SK-N-SH (cell line): Measurements from ENCODE around the gene PAXIP1. TPM values are rescaled to one million over a fixed set of nuclear protein-coding genes. Genes with fewer than 3 reads are reported as not detected.
"Not testable (repeated sequence)": the region's sequence is repeated elsewhere in the genome, so short reads cannot be mapped to it uniquely, and the experiment has no call there.

Experiments
- CTCF ChIA-PET: fragments of 300-600, 350-600 bp; formaldehyde crosslinking; extraction: SDS; loops from one replicate; lab custom pipeline; 2021; lab: Yijun Ruan, JAX
- POLR2A ChIA-PET: fragments of 350-600 bp; sonication (Branson Sonifier 250); formaldehyde crosslinking; extraction: SDS; loops from one replicate; lab custom pipeline; 2020; ENCODE audit warnings: antibody characterized with exemption, inconsistent platforms; lab: Yijun Ruan, JAX
- DNase-seq: peaks from one replicate; pipeline ENCODE4 v3.0.0; 2012
- H2AFZ ChIP-seq: fragments of 200-600 bp; sonication (generic); 2 replicates; pipeline ENCODE4 v1.8.1; 2016; ENCODE audit warnings: antibody characterized with exemption, mild to moderate bottlenecking, low read depth
- H3F3A ChIP-seq: fragments of 200-600 bp; sonication (generic); replicated peaks from 2 replicates; pipeline ENCODE3; 2016; ENCODE audit warnings: antibody characterized with exemption, mild to moderate bottlenecking; ENCODE audit not compliant: insufficient read depth
- H3K27ac ChIP-seq, 2 experiments: fragments of 200-500 bp in 1 of 2; fragments of 200-600 bp in 1 of 2; sonication (Bioruptor generic) in 1 of 2; sonication (generic), shearing (Covaris generic) in 1 of 2; 2 replicates each; pipeline versions ENCODE4 v1.5.1 to v1.6.1; 2014 to 2016; ENCODE audit warnings: low read depth in 2 of 2, inconsistent platforms in 1 of 2, low read length in 1 of 2, mild to moderate bottlenecking in 1 of 2, mixed read lengths in 1 of 2
- H3K27me3 ChIP-seq: fragments of 200-600 bp; sonication (generic), shearing (Covaris generic); 2 replicates; pipeline ENCODE4 v1.6.1; 2016; ENCODE audit warnings: mixed run types; ENCODE audit not compliant: insufficient read depth
- H3K36me3 ChIP-seq, 2 experiments: fragments of 200-500 bp in 1 of 2; fragments of 200-600 bp in 1 of 2; sonication (Bioruptor generic) in 1 of 2; sonication (generic) in 1 of 2; replicated peaks in 1 of 2; 2 replicates each; pipeline versions ENCODE3 to v1.5.1; 2014 to 2016; ENCODE audit warnings: low read length in 1 of 2, mild to moderate bottlenecking in 1 of 2; ENCODE audit not compliant: insufficient read depth in 2 of 2, control insufficient read depth in 1 of 2
- H3K4me1 ChIP-seq, 2 experiments: fragments of 200-500 bp in 1 of 2; fragments of 200-600 bp in 1 of 2; sonication (Bioruptor generic) in 1 of 2; sonication (generic), shearing (Covaris generic) in 1 of 2; 2 replicates each; pipeline versions ENCODE4 v1.5.1 to v1.6.1; 2014 to 2016; ENCODE audit warnings: low read depth in 1 of 2, low read length in 1 of 2, mixed run types in 1 of 2; ENCODE audit not compliant: insufficient read depth in 2 of 2, control insufficient read depth in 1 of 2
- H3K4me2 ChIP-seq: fragments of 200-600 bp; sonication (generic), shearing (Covaris generic); 2 replicates; pipeline ENCODE4 v1.6.1; 2017; ENCODE audit warnings: mixed run types
- H3K4me3 ChIP-seq, 2 experiments: fragments of 200-500 bp in 1 of 2; fragments of 200-600 bp in 1 of 2; sonication (Bioruptor generic) in 1 of 2; sonication (generic), shearing (Covaris generic) in 1 of 2; 2 replicates each; pipeline versions ENCODE4 v1.5.1 to v1.8.1; 2014 to 2016; ENCODE audit warnings: low read depth in 2 of 2, inconsistent platforms in 1 of 2, low read length in 1 of 2, mild to moderate bottlenecking in 1 of 2, mixed read lengths in 1 of 2, moderate library complexity in 1 of 2
- H3K79me2 ChIP-seq: fragments of 200-600 bp; sonication (generic); 2 replicates; pipeline ENCODE4 v1.8.1; 2017; ENCODE audit warnings: mild to moderate bottlenecking; ENCODE audit not compliant: insufficient read depth
- H3K9ac ChIP-seq: fragments of 200-600 bp; sonication (generic); 2 replicates; pipeline ENCODE4 v1.6.1; 2017; ENCODE audit warnings: mixed run types
- H3K9me2 ChIP-seq: fragments of 200-600 bp; sonication (generic); 2 replicates; pipeline ENCODE4 v1.6.1; 2017; ENCODE audit warnings: mixed run types
- H3K9me3 ChIP-seq: fragments of 200-600 bp; sonication (generic); 2 replicates; pipeline ENCODE4 v1.6.1; 2017; ENCODE audit warnings: mixed run types, mild to moderate bottlenecking, moderate library complexity
- H4K20me1 ChIP-seq: fragments of 200-600 bp; sonication (generic); 2 replicates; pipeline ENCODE4 v1.6.1; 2017; ENCODE audit warnings: mild to moderate bottlenecking, mixed run types; ENCODE audit not compliant: insufficient read depth
- CHD2 ChIP-seq: fragments of 150-350 bp; IDR thresholded peaks from 2 replicates; pipeline ENCODE4 v1.6.1; 2018; ENCODE audit warnings: low read length; ENCODE audit not compliant: partially characterized antibody
- CTCF ChIP-seq: fragments of 200-600 bp; sonication (generic); IDR thresholded peaks from 2 replicates; pipeline ENCODE4 v1.6.1; 2017; ENCODE audit warnings: antibody characterized with exemption, mild to moderate bottlenecking, moderate library complexity
- ELF1 ChIP-seq: IDR thresholded peaks from 2 replicates; pipeline ENCODE4 v1.4.0; 2012
- FOSL2 ChIP-seq: IDR thresholded peaks from 2 replicates; pipeline ENCODE4 v1.4.0; 2012; ENCODE audit warnings: low read depth, mild to moderate bottlenecking, moderate library complexity, borderline replicate concordance
- FOXM1 ChIP-seq: IDR thresholded peaks from 2 replicates; pipeline ENCODE4 v1.4.0; 2012; ENCODE audit warnings: low read depth, mild to moderate bottlenecking
- GATA2 ChIP-seq: sonication (generic); formaldehyde crosslinking; IDR thresholded peaks from 2 replicates; pipeline ENCODE4 v1.5.0; 2020; ENCODE audit warnings: mild to moderate bottlenecking, missing genetic modification reagents
- NFIC ChIP-seq: IDR thresholded peaks from 2 replicates; pipeline ENCODE4 v1.4.0; 2012; ENCODE audit warnings: borderline replicate concordance
- RAD21 ChIP-seq: IDR thresholded peaks from 2 replicates; pipeline ENCODE4 v1.6.1; 2012; ENCODE audit warnings: mild to moderate bottlenecking, low read length
- RCOR1 ChIP-seq: fragments of 150-350 bp; IDR thresholded peaks from 2 replicates; pipeline ENCODE4 v1.6.1; 2017; ENCODE audit warnings: antibody characterized with exemption, low read length
- RXRA ChIP-seq: IDR thresholded peaks from 2 replicates; pipeline ENCODE4 v1.4.0; 2012; ENCODE audit warnings: low read depth, mild to moderate bottlenecking, borderline replicate concordance
- SMC3 ChIP-seq: IDR thresholded peaks from 2 replicates; pipeline ENCODE4 v1.6.1; 2012; ENCODE audit warnings: low read depth, low read length, improper control_type of control experiment
- WGBS: methylation state at CpG from one replicate; pipeline ENCODE4 v1.1.6; 2017; ENCODE audit warnings: low lambda C conversion rate; 5-methylcytosine and 5-hydroxymethylcytosine counted together
- polyA plus RNA-seq, 3 experiments: library from polyadenylated mRNA; depleted of rRNA; stranded (reverse); fragments of >200 nt; gene quantifications; 2 replicates each; pipeline ENCODE4 v1.2.3, GENCODE V29; 2012

The PAXIP1 gene
- polyA plus RNA-seq, 1 of the 3 experiments (the other 2 are of a cell fraction) = 9.2 TPM

GRCh38 chr7:155048006-155048405 is 45.1 kb upstream of the PAXIP1 start:
- H3F3A ChIP-seq = no peaks in the 10 kb centered on the region
- H3K79me2 ChIP-seq = no peaks in the 10 kb centered on the region
- H3K27ac ChIP-seq = no peak overlapping the region
- no peaks in the 10 kb centered on the region for H3K9me2 ChIP-seq
- H3K9ac ChIP-seq = no peak overlapping the region
- CTCF ChIA-PET = interaction anchor here (1.2 kb wide), 1 partner anchor 134 kb away, joined by 5 read pairs; no protein-coding TSS in a partner anchor
- H3K4me1 ChIP-seq = no peaks in the 10 kb centered on the region
- no peaks in the 10 kb centered on the region for H4K20me1 ChIP-seq
- H3K27me3 ChIP-seq = no peaks in the 10 kb centered on the region; the same call in 1 of the 2 replicates
- no peak for DNase-seq
- H3K4me3 ChIP-seq = no peak overlapping the region
- 16% methylated on average over 4 of the region's 4 CpGs for WGBS
- no peak for TF ChIP-seq RCOR1
- TF ChIP-seq RXRA = no peak
- no peak for TF ChIP-seq RAD21
- no peak for TF ChIP-seq NFIC
- TF ChIP-seq CTCF = no peak
- no peak for TF ChIP-seq CHD2
- no peak overlapping the region for H2AFZ ChIP-seq
- no peaks in the 10 kb centered on the region for H3K9me3 ChIP-seq
- H3K36me3 ChIP-seq = no peaks in the 10 kb centered on the region
- POLR2A ChIA-PET = no interaction called here
- no peak overlapping the region for H3K4me2 ChIP-seq

- Histone ChIP-seq H3K9ac (no peak overlapping the region), H3K9me2 (no peaks in the 10 kb centered on the region), H3F3A (no peaks in the 10 kb centered on the region), H2AFZ (no peak overlapping the region), H3K79me2 (no peaks in the 10 kb centered on the region)
- CTCF ChIA-PET = no interaction called here
- POLR2A ChIA-PET = no interaction called here
- TF ChIP-seq FOXM1 (no peak), FOSL2 (no peak)
- TF ChIP-seq, all 33 proteins: peak for 0
- no peak overlapping the region for H3K27ac ChIP-seq
- no peak for DNase-seq
- H3K4me2 ChIP-seq = no peak overlapping the region
- H3K4me1 ChIP-seq = no peaks in the 10 kb centered on the region
- H3K27me3 ChIP-seq = no peaks in the 10 kb centered on the region
- H3K9me3 ChIP-seq = no peaks in the 10 kb centered on the region
- H3K4me3 ChIP-seq = no peak overlapping the region
- 5% methylated on average over 4 of the region's 4 CpGs for WGBS
- no peaks in the 10 kb centered on the region for H4K20me1 ChIP-seq
- no peaks in the 10 kb centered on the region for H3K36me3 ChIP-seq
Observed at GRCh38 chr7:155043756-155044155, 40.8 kb upstream of the PAXIP1 start.

- no peaks in the 10 kb centered on the region for H3F3A ChIP-seq
- no peak for DNase-seq
- no peak overlapping the region for H3K4me2 ChIP-seq
- H3K9ac ChIP-seq = no peak overlapping the region
- ChIA-PET POLR2A (no interaction called here), CTCF (interaction anchor here (1.0 to 2.1 kb wide), 2 partner anchors 15 to 111 kb away, joined by 4 to 6 read pairs; no protein-coding TSS in a partner anchor)
- H3K9me3 ChIP-seq = no peaks in the 10 kb centered on the region
- no peak overlapping the region for H3K4me3 ChIP-seq
- no peak for TF ChIP-seq ELF1
- TF ChIP-seq SMC3 = no peak
- no peak for TF ChIP-seq GATA2 (CRISPR knock-in tag)
- no peaks in the 10 kb centered on the region for H3K36me3 ChIP-seq
- H3K4me1 ChIP-seq = no peaks in the 10 kb centered on the region
- no peak overlapping the region for H3K27ac ChIP-seq
- no peaks in the 10 kb centered on the region for H3K27me3 ChIP-seq
- no peaks in the 10 kb centered on the region for H3K9me2 ChIP-seq
- WGBS = 7% methylated on average over 4 of the region's 4 CpGs
- H3K79me2 ChIP-seq = no peaks in the 10 kb centered on the region
- H2AFZ ChIP-seq = no peak overlapping the region
- no peaks in the 10 kb centered on the region for H4K20me1 ChIP-seq
Observed at GRCh38 chr7:155038335-155038734, 35.4 kb upstream of the PAXIP1 start.

- 45% methylated on average over 15 of the region's 15 CpGs for WGBS
- CTCF ChIA-PET = interaction anchor here (0.7 to 1.1 kb wide), 2 partner anchors 8 to 24 kb away, joined by 3 to 5 read pairs; no protein-coding TSS in a partner anchor
Observed at GRCh38 chr7:155034495-155034894, 31.6 kb upstream of the PAXIP1 start.

More at GRCh38 chr7:155034495-155034894, 31.6 kb upstream of the PAXIP1 start:
- H3F3A ChIP-seq, H2AFZ ChIP-seq, POLR2A ChIA-PET, H3K9ac ChIP-seq, H3K4me2 ChIP-seq, H3K79me2 ChIP-seq, H3K9me2 ChIP-seq, H4K20me1 ChIP-seq, H3K36me3 ChIP-seq, H3K9me3 ChIP-seq, H3K4me3 ChIP-seq, DNase-seq, H3K27ac ChIP-seq, H3K27me3 ChIP-seq, H3K4me1 ChIP-seq: not testable (repeated sequence)
